ENCODE measurements around the gene FHL1. TPM values are rescaled to one million over a fixed set of nuclear protein-coding genes. Genes with fewer than 3 reads are reported as not detected.
A peak's percentile ranks its signal among the peaks of the same experiment; 100 is the strongest.
"Not testable (repeated sequence)": the region's sequence is repeated elsewhere in the genome, so short reads cannot be mapped to it uniquely, and the experiment has no call there.

FHL1 gene
- total RNA-seq, 4 donors from 2014 or later: 223 to 313 (median 230) TPM

GRCh38 chrX:136165406-136165805, 18.1 kb downstream of the FHL1 start:
- intact Hi-C loops (cut with DNase I): no loop called here
- WGBS, 2 donors: 56 to 61% methylated on average over 3 of the region's 3 CpGs

GRCh38 chrX:136166221-136166855, 19.0 kb downstream of the FHL1 start:
- peaks cover 14 to 37% of the 10 kb centered on the region in 2 donors for H3K4me1 ChIP-seq
- H3K27me3 ChIP-seq: no peaks in the 10 kb centered on the region
- H3K4me3 ChIP-seq (replicated peaks in 1 of 3): no peak overlapping the region
- no peaks in the 10 kb centered on the region for H3K36me3 ChIP-seq
- DNase-seq: no peak
- intact Hi-C loops (cut with DNase I): no loop called here
- H3K27ac ChIP-seq: peak overlapping the region; percentile 32 to 61 (median 39)
- no peaks in the 10 kb centered on the region for H3K9me3 ChIP-seq
- WGBS, 2 donors: 75 to 78% methylated on average over 8 of the region's 8 CpGs
- TF ChIP-seq POLR2A (IDR thresholded peaks at IDR 0.05) (no peak), CTCF (IDR thresholded peaks at IDR 0.05) (peak in 4 of 6 experiments; percentile 30 to 36 (median 32))

More at GRCh38 chrX:136165406-136165805, 18.1 kb downstream of the FHL1 start:
- peak overlapping the region in 2 of 3 donors; percentile 7 to 61 for H3K27ac ChIP-seq
- H3K9me3 ChIP-seq: no peaks in the 10 kb centered on the region
- TF ChIP-seq POLR2A (IDR thresholded peaks at IDR 0.05) (no peak), CTCF (IDR thresholded peaks at IDR 0.05) (no peak)
- DNase-seq: no peak
- no peaks in the 10 kb centered on the region for H3K27me3 ChIP-seq
- H3K4me3 ChIP-seq (replicated peaks in 1 of 3): no peak overlapping the region
- H3K4me1 ChIP-seq: peaks cover 14 to 27% of the 10 kb centered on the region in 2 donors
- H3K36me3 ChIP-seq: no peaks in the 10 kb centered on the region

- H3K4me3 ChIP-seq (replicated peaks in 1 of 3); H3K27me3 ChIP-seq; intact Hi-C loops (cut with DNase I); H3K9me3 ChIP-seq; H3K36me3 ChIP-seq; DNase-seq: not testable (repeated sequence)
- Histone ChIP-seq H3K4me1 (peaks cover 14 to 38% of the 10 kb centered on the region in 2 donors), H3K27ac (peak overlapping the region; percentile 81 to 87 (median 83))
- WGBS, 2 donors: 79 to 85% methylated on average over 4 to 6 of the region's 6 CpGs
Observed at GRCh38 chrX:136167989-136168388, 20.7 kb downstream of the FHL1 start.

- peaks cover 14 to 42% of the 10 kb centered on the region in 2 donors for H3K4me1 ChIP-seq
- peak overlapping the region; percentile 81 to 87 (median 83) for H3K27ac ChIP-seq
- no peaks in the 10 kb centered on the region for H3K9me3 ChIP-seq
- TF ChIP-seq POLR2A (IDR thresholded peaks at IDR 0.05) (peak in 1 of 2 donors; percentile 30), CTCF (IDR thresholded peaks at IDR 0.05) (no peak)
- intact Hi-C loops (cut with DNase I): no loop called here
- 39 to 44% methylated on average over 10 to 17 of the region's 17 CpGs for WGBS, 2 donors
- peak; percentile 61 to 64 for DNase-seq
- H3K4me3 ChIP-seq (replicated peaks in 1 of 3): no peak overlapping the region
- H3K27me3 ChIP-seq: no peaks in the 10 kb centered on the region
- H3K36me3 ChIP-seq: no peaks in the 10 kb centered on the region
Observed at GRCh38 chrX:136168929-136169735, 21.8 kb downstream of the FHL1 start.

GRCh38 chrX:136170139-136170800, 22.9 kb downstream of the FHL1 start:
- peak; percentile 28 to 34 for DNase-seq
- H3K9me3 ChIP-seq: no peaks in the 10 kb centered on the region
- H3K4me3 ChIP-seq (replicated peaks in 1 of 3): no peak overlapping the region
- 57 to 64% methylated on average over 8 to 9 of the region's 9 CpGs for WGBS, 2 donors
- no peaks in the 10 kb centered on the region for H3K36me3 ChIP-seq
- TF ChIP-seq CTCF (IDR thresholded peaks at IDR 0.05) (peak in 4 of 6 experiments; percentile 13 to 39 (median 30)), POLR2A (IDR thresholded peaks at IDR 0.05) (peak in 1 of 2 donors; percentile 5)
- H3K4me1 ChIP-seq: peaks cover 19 to 52% of the 10 kb centered on the region in 2 donors
- H3K27ac ChIP-seq: peak overlapping the region; percentile 81 to 87 (median 83)
- intact Hi-C loops (cut with DNase I): no loop called here
- no peaks in the 10 kb centered on the region for H3K27me3 ChIP-seq

Measured in thyroid gland (tissue), 4 donors.